Stimulated activated naive B cell treated with anti-CD40 and anti-IgM and Interleukin-4, amounts not matched to agents 10 μg/mL and 1 μg/mL and 100 μg/mL, for 72 hours (primary cell): Measurements from ENCODE around the gene MPP1.

ENCODE experiments used
- ATAC-seq, 2 donors: fragments of 150-1000 bp; cut with Tn5 transposase; replicated peaks; 2 replicates each; pipeline ENCODE4 v1.10.0; 2021; ENCODE audit warnings: moderate library complexity in 1 of 2
- DNase-seq: peaks from one replicate; pipeline ENCODE4 v3.0.0; 2021
- H3K27ac Mint-ChIP-seq: one replicate; pipeline ENCODE4 v1.8.0; 2022; ENCODE audit warnings: mild to moderate bottlenecking, mixed read lengths
- H3K27me3 Mint-ChIP-seq, 2 donors: one replicate each; pipeline ENCODE4 v1.8.0; 2022; ENCODE audit warnings: mixed read lengths in 2 of 2
- H3K36me3 Mint-ChIP-seq, 2 donors: one replicate each; pipeline ENCODE4 v1.8.0; 2022; ENCODE audit warnings: mixed read lengths in 2 of 2, mild to moderate bottlenecking in 1 of 2
- H3K4me1 Mint-ChIP-seq, 2 donors: one replicate each; pipeline ENCODE4 v1.8.0; 2022; ENCODE audit warnings: mixed read lengths in 2 of 2, mild to moderate bottlenecking in 1 of 2
- H3K4me3 Mint-ChIP-seq, 2 donors: one replicate each; pipeline ENCODE4 v1.8.0; 2022; ENCODE audit warnings: mild to moderate bottlenecking in 2 of 2, mixed read lengths in 2 of 2, moderate library complexity in 1 of 2
- H3K9me3 Mint-ChIP-seq, 2 donors: one replicate each; pipeline ENCODE4 v1.8.0; 2022; ENCODE audit warnings: mixed read lengths in 2 of 2, mild to moderate bottlenecking in 1 of 2

Gene MPP1

DNA sequence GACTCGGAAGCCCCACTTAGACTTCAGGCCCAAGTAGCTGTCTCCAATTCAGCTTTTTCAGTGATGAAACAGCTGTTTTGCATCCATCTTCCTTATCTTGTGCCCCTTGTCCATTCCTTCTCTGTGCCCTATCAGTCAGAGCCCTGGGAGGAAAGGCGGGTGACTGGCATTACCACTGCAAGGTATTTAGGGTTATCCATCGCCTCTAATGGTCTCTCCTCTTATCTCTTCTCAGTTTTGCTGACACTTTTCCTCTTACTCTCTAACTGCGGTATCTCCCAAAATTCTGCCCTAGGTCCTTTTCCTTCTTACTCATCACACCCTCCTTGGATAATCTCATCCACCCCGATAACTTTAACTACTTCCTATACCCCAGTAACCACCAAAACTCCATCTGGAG lies 68.1 kb downstream of the MPP1 start:
- no peaks in the 10 kb centered on the region for H3K27me3 Mint-ChIP-seq
- H3K4me3 Mint-ChIP-seq = no peak overlapping the region
- H3K27ac Mint-ChIP-seq = no peak overlapping the region
- peaks cover 0 to 4% of the 10 kb centered on the region in 2 donors for H3K9me3 Mint-ChIP-seq
- no peak for DNase-seq
- peaks cover 21 to 50% of the 10 kb centered on the region in 2 donors for H3K4me1 Mint-ChIP-seq
- H3K36me3 Mint-ChIP-seq = peaks cover 0 to 2% of the 10 kb centered on the region in 2 donors
- no peak for ATAC-seq

DNA sequence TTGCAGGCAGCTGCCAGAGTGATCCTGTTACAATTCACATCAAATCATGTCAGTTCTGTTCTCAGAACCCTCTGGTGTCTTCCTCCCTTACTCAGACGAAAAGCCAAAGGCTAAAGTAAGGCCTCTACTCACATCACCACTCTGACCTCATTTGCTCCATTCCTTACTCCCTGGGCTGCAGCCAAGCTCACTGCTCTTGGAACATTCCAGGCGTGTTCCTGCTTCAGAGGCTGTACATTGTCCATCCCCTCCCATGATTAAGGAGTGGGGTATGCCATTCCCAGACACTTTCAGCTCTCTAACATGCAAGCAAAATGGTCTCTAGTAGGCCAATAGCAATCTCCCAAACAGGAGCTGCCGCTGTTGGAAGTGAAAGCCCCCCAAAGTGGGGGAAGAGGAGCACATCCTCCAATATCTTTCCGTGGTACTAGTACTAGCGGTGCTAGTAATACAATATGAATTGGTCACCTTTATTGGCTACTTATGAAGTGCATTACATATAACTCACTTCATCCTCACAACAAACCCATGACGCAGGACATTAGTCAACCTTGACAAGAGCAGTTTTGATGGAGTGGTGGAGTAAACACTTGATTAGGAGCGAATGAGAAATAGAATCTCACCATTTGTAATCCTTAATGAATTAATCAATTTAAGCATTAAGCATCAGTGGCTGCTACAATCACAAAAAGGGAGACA lies 69.4 kb downstream of the MPP1 start:
- H3K4me3 Mint-ChIP-seq = no peak overlapping the region

DNA sequence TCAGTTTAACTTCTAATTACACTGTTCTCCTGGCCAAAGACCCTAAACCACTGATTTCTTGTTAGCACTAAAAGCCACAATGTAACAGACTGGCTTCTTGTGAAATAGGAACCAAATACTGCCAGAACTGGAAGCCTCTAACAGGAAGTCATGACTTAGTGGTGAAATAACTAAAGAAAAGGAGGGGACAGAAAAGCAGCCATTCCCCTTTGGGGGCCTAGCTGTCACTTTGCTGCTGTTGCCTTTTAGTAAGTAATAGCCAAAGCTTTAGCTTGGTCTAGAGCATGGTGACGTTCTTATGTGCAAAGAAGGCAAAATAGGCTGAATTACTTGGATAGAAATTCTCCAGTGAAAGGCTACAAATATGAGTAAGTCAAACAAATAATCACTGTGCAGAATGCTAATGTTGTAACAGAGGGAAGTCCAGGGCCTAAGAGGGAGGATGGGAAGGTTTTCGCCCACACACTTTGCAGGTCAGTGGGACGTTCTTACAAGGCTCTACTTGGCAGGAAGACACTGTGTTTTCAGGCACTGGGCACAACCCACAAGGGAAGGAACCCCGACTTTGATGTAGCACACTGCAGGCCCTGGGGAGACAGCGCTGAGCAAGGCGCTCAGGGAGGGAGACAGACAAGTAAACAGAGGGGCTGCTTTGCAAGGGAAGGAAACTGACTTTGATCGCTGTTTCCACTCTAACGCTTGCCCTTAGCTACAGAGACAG lies 71.1 kb downstream of the MPP1 start:
- Mint-ChIP-seq H3K27ac (peak overlapping the region; percentile 66), H3K36me3 (peaks cover 0 to 2% of the 10 kb centered on the region in 2 donors), H3K9me3 (peaks cover 0 to 4% of the 10 kb centered on the region in 2 donors), H3K4me1 (peaks cover 30 to 77% of the 10 kb centered on the region in 2 donors), H3K27me3 (no peaks in the 10 kb centered on the region), H3K4me3 (peak overlapping the region; percentile 72 to 77)
- ATAC-seq (peak; percentile 70 to 76), DNase-seq (no peak)

More for the DNA sequence above, 69.4 kb downstream of the MPP1 start:
- no peak for ATAC-seq
- Mint-ChIP-seq H3K4me1 (peaks cover 22 to 63% of the 10 kb centered on the region in 2 donors), H3K36me3 (peaks cover 0 to 2% of the 10 kb centered on the region in 2 donors), H3K27ac (no peak overlapping the region), H3K9me3 (peaks cover 0 to 4% of the 10 kb centered on the region in 2 donors), H3K27me3 (no peaks in the 10 kb centered on the region)
- no peak for DNase-seq

DNA sequence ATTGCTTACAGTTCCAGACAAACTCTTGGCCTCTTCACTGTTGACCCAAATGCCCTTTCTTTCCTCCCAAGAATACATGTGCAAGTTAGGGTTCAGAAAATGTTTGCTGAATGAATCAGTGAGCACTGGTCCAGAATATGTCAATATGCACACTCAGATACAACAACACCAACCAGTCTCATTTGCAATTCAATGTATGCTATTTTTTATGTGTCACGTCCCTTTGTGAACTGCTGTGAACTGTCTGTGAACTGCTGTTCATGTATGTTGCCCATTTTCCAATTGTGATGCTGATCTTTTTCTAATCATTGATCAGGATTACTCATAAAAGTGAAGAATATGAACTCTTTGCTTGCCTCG lies 72.2 kb downstream of the MPP1 start:
- ATAC-seq (peak in 1 of 2 donors; percentile 4), DNase-seq (no peak)
- peaks cover 0 to 2% of the 10 kb centered on the region in 2 donors for H3K36me3 Mint-ChIP-seq

DNA sequence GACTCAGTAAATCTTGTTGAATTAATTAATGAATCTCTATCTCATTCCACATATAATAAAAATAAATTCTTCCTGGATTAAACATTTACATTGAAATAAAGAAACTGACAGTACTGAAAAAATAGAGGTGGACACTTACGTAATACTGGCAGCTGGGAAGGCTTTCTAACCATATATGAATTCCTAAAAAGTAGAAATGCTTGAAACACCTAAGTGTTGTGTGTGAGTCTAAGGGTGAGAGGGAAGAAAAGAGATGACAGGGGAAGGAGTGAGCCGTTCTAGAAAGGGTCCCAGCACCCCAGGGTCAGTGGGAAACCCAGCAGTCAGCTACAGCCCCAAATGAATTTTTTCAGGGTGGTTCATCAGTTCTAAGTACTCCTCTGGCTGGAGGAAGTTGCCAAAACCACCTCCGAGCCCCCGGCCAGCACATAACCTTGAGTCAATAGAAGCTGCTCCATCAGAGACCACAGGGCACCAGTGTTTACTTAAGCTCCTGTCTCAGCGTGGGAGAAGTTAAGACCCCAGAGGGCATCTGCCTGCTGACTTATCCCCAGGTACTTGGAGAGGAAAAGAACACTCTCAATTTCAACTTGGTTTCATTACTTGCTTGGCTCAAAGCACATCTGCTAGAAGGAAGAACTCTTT lies 72.7 kb downstream of the MPP1 start:
- no peak for DNase-seq
- peak overlapping the region; percentile 33 to 52 for H3K4me3 Mint-ChIP-seq
- peaks cover 0 to 2% of the 10 kb centered on the region in 2 donors for H3K36me3 Mint-ChIP-seq

More for the DNA sequence above, 72.2 kb downstream of the MPP1 start:
- Mint-ChIP-seq H3K4me1 (peaks cover 30 to 82% of the 10 kb centered on the region in 2 donors), H3K27ac (no peak overlapping the region), H3K9me3 (peaks cover 0 to 4% of the 10 kb centered on the region in 2 donors), H3K27me3 (no peaks in the 10 kb centered on the region), H3K4me3 (peak overlapping the region; percentile 33 to 52)

DNA sequence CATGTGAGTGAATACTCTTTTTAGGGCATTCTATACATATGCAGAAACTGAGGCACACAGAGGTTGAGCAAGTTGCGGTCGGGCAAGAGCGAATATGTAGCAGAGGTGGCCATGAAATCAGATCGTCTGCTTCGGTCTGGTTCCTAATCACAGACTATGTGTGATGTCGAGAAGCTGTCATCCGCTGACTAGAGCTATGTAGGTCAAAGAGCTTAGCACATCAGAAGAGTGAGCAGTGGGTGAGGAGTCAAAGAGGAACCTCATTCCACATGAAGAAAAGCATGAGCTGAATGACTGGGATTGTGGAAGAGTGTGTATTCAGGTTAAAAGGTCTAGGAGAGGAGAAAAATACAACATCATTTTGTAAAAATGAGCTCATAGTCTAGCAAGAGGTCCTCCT lies 73.4 kb downstream of the MPP1 start:
- no peaks in the 10 kb centered on the region for H3K36me3 Mint-ChIP-seq
- no peak overlapping the region for H3K4me3 Mint-ChIP-seq
- H3K4me1 Mint-ChIP-seq = peaks cover 29 to 82% of the 10 kb centered on the region in 2 donors
- H3K27ac Mint-ChIP-seq = no peak overlapping the region
- no peak for DNase-seq
- no peaks in the 10 kb centered on the region for H3K27me3 Mint-ChIP-seq
- no peak for ATAC-seq
- H3K9me3 Mint-ChIP-seq = peaks cover 0 to 3% of the 10 kb centered on the region in 2 donors

More for the DNA sequence above, 72.7 kb downstream of the MPP1 start:
- peaks cover 0 to 4% of the 10 kb centered on the region in 2 donors for H3K9me3 Mint-ChIP-seq
- H3K4me1 Mint-ChIP-seq = peaks cover 30 to 83% of the 10 kb centered on the region in 2 donors
- peak in 1 of 2 donors; percentile 34 for ATAC-seq
- peak overlapping the region; percentile 78 for H3K27ac Mint-ChIP-seq
- H3K27me3 Mint-ChIP-seq = no peaks in the 10 kb centered on the region

DNA sequence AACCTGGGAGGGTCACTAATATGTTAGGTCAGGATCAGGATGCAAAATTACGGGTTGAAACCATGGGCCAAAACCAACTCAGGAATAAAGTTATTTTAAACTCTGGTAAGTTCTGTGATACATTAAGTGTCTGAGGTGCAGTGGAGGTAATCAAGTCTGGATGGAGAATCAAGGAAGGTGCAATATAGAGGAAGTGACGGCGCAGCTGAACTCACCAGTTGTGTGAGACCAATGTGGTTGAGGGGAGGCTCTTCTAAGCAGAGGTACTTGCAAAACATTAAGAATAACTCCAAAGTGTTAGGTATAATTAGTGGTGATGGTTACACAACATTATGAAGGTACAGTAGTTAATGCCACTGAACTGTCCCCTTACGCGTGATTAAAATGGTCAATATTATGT lies 74.1 kb downstream of the MPP1 start:
- DNase-seq (no peak), ATAC-seq (no peak)
- peaks cover 0 to 3% of the 10 kb centered on the region in 2 donors for H3K9me3 Mint-ChIP-seq
- no peak overlapping the region for H3K4me3 Mint-ChIP-seq
- no peak overlapping the region for H3K27ac Mint-ChIP-seq
- no peaks in the 10 kb centered on the region for H3K36me3 Mint-ChIP-seq
- H3K27me3 Mint-ChIP-seq = no peaks in the 10 kb centered on the region
- H3K4me1 Mint-ChIP-seq = peaks cover 29 to 87% of the 10 kb centered on the region in 2 donors

DNA sequence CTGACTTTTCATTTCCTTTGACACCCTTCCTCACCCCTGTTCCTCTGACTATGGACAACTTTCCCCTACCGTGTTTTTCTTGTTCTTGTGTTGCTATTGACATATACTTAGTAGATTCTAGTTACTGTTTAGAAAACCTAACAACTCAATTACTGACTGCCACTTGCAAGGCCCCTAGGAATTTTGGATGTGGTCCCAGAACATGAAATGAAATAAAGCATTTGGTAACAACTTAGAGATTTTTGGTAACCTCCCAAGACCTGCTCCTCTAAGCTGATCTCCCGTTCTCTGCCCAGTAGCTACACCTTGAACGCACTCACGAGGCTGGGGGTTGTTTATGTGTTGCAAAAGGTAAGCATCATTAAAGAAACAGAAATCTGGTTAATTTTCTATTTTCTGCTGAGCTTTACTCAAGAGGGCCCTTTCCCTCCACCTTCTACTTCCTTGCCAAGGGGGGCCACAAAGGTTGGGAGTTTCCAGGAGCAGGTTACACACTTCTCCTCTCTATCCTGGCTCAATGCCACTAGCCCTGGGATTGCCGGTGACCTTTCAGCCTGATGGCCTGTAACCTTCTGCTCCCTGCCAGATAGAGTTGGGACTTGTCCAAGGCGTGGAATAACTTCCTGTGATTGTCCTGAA lies 74.9 kb downstream of the MPP1 start:
- Mint-ChIP-seq H3K4me3 (no peak overlapping the region), H3K9me3 (peaks cover 0 to 3% of the 10 kb centered on the region in 2 donors), H3K36me3 (no peaks in the 10 kb centered on the region), H3K27me3 (no peaks in the 10 kb centered on the region), H3K27ac (no peak overlapping the region), H3K4me1 (peaks cover 31 to 88% of the 10 kb centered on the region in 2 donors)
- ATAC-seq (no peak), DNase-seq (no peak)

DNA sequence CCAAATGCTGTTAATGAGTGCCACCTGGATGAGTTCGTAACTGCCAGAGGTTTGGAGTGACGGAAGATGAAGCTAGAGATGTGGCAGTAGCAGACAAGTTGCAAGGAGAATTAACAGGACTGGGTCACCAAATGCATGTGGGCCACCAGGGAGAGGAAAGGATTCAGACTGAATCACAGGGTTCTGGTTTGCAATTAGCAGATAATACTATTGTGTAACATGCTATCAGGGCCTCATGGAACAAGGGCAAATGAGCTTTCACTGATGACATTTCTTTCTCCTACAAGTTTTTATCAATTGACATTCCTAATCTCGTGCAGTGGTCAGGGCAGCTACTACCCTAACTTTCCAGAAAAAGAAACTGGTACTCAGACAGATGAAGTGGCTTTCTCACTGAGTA lies 75.8 kb downstream of the MPP1 start:
- Mint-ChIP-seq H3K4me3 (no peak overlapping the region), H3K4me1 (peaks cover 35 to 91% of the 10 kb centered on the region in 2 donors), H3K27me3 (no peaks in the 10 kb centered on the region), H3K9me3 (peaks cover 0 to 3% of the 10 kb centered on the region in 2 donors), H3K36me3 (no peaks in the 10 kb centered on the region), H3K27ac (no peak overlapping the region)
- DNase-seq (no peak), ATAC-seq (no peak)
